PFSK-1 (cell line): Measurements from ENCODE around the gene NRM.

Experiments
- FOXP2 ChIP-seq: optimal IDR thresholded peaks from 2 replicates; pipeline ENCODE3; 2011; ENCODE audit warnings: borderline replicate concordance, control low read depth, inconsistent platforms; ENCODE audit not compliant: insufficient read depth; ENCODE audit errors: extremely low read length, extremely low read depth
- POLR2AphosphoS5 ChIP-seq: IDR thresholded peaks from 2 replicates; pipeline ENCODE4 v1.6.1; 2012; ENCODE audit warnings: low read depth, mild to moderate bottlenecking, control low read depth, low read length, moderate library complexity
- SIN3A ChIP-seq: IDR thresholded peaks from 2 replicates; pipeline ENCODE4 v1.6.1; 2012; ENCODE audit warnings: mild to moderate bottlenecking, low read length, moderate library complexity, borderline replicate concordance; ENCODE audit not compliant: insufficient read depth
- TAF1 ChIP-seq: IDR thresholded peaks from 2 replicates; pipeline ENCODE4 v1.6.1; 2012; ENCODE audit warnings: low read length, control low read depth, borderline replicate concordance; ENCODE audit not compliant: insufficient read depth
- TF ChIP-seq, protein P1 (sequence below), 2 experiments: IDR thresholded peaks; 2 replicates each; pipeline versions ENCODE4 v1.6.1 to v1.8.0; 2011 to 2012; ENCODE audit warnings: low read depth in 2 of 2, low read length in 2 of 2, control low read depth in 1 of 2, inconsistent platforms in 1 of 2, mild to moderate bottlenecking in 1 of 2, moderate library complexity in 1 of 2; ENCODE audit not compliant: insufficient read depth in 1 of 2

Gene NRM

DNA sequence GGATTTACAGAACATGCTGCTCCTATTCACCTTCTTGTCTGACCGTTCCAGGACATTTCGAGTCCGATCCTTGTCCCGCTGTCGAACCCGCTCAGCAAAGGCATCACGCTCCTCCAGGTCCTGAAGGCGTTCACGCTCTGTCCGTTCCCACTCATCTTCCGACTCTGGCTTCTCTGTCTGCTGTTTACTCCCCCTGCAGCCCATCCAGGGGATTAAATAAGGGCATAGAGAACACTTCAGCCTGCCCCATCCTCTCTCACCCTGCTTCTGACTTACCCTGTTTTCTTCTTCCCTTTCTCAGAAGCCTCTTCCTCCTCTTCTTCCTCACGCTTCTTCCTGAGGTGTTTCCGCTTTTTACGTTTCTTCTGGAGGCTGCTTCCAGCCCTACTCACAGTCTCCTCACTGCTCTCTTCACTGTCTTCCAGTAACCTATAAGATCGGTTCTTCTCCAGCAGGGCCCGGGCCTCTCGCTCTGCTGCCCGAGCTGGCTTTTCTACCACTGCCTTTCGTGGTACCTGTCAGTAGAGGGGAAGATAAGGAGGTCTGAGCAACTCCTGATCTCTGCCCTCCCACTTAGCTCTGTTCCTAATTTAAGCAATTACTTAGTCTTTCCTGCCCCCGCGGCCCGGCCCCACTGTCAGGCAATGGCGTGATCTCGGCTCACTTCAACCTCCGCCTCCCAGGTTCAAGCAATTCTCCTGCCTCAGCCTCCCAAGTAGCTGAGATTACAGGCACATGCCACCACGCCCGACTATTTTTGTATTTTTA is 19.8 kb downstream of the NRM start:
- TF ChIP-seq POLR2AphosphoS5: no peak
- TF ChIP-seq, protein P1, sequence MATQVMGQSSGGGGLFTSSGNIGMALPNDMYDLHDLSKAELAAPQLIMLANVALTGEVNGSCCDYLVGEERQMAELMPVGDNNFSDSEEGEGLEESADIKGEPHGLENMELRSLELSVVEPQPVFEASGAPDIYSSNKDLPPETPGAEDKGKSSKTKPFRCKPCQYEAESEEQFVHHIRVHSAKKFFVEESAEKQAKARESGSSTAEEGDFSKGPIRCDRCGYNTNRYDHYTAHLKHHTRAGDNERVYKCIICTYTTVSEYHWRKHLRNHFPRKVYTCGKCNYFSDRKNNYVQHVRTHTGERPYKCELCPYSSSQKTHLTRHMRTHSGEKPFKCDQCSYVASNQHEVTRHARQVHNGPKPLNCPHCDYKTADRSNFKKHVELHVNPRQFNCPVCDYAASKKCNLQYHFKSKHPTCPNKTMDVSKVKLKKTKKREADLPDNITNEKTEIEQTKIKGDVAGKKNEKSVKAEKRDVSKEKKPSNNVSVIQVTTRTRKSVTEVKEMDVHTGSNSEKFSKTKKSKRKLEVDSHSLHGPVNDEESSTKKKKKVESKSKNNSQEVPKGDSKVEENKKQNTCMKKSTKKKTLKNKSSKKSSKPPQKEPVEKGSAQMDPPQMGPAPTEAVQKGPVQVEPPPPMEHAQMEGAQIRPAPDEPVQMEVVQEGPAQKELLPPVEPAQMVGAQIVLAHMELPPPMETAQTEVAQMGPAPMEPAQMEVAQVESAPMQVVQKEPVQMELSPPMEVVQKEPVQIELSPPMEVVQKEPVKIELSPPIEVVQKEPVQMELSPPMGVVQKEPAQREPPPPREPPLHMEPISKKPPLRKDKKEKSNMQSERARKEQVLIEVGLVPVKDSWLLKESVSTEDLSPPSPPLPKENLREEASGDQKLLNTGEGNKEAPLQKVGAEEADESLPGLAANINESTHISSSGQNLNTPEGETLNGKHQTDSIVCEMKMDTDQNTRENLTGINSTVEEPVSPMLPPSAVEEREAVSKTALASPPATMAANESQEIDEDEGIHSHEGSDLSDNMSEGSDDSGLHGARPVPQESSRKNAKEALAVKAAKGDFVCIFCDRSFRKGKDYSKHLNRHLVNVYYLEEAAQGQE (IDR thresholded peaks at IDR 0.05; ENCODE audit: insufficient read depth in 1 of 2, low read depth in 2 of 2, low read length in 2 of 2): no peak
- no peak for TF ChIP-seq TAF1
- no peak for TF ChIP-seq SIN3A
- no peak for TF ChIP-seq FOXP2

DNA sequence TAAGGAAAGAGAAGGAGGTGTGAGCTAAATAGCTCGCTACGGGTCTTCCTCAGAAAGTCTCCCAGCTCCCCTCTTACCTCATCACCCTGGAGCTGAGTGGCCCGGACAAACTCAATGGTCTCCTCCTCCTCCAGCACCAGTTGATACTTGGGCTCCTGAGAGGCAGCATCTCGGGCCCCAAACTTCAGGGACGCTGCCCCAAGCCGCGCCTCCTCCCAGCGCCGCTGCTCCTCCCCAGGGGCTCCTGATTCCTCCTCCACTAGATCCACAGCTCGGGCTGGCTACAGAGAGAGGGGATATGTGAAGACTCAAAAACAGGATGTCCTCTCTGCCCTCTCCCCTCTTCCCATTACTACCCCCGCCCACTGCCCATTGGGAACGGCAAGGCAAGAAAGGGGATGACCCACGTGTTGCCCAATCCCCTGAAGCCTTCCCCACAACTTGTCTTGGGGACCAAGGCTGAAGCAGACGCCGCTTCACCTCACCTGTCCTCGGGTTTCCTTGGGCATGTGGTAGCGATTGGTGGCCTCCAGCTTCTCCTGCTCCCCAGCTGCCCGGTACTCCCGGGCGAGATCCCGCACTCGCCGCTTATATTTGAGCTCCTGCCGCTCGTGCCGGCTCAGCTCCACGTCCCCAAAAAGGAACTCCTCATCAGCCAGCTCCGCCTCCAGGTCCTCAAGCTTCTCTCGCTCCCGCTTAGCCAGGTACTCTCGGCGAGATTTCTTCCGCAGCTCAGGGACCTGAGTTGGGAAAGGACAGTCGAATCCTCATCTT is 25.6 kb downstream of the NRM start:
- no peak for TF ChIP-seq POLR2AphosphoS5
- no peak for TF ChIP-seq SIN3A
- TF ChIP-seq, protein P1 (IDR thresholded peaks at IDR 0.05; ENCODE audit: insufficient read depth in 1 of 2, low read depth in 2 of 2, low read length in 2 of 2): no peak
- no peak for TF ChIP-seq FOXP2
- TF ChIP-seq TAF1: no peak

DNA sequence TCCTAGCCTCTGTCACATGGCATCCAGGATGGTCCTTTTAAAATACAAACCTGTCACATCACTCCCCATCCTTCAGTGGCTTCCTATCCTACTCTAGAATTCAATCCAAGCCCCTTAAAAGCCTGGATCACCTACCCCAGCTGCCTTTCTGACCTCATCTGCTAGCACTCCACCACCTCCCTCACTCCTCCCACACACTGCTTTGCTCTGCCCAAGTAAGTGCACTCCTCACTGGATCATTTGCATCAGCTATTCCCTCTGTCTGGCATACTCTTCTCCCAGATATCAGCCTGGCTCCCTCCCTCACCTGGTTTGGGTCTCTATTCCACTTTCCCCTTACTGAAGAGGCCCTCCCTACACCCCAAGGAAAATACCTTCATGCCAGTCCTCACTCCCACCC is 33.3 kb downstream of the NRM start:
- TF ChIP-seq SIN3A (no peak), TAF1 (no peak)
- TF ChIP-seq, protein P1 (IDR thresholded peaks at IDR 0.05; ENCODE audit: insufficient read depth in 1 of 2, low read depth in 2 of 2, low read length in 2 of 2): no peak

DNA sequence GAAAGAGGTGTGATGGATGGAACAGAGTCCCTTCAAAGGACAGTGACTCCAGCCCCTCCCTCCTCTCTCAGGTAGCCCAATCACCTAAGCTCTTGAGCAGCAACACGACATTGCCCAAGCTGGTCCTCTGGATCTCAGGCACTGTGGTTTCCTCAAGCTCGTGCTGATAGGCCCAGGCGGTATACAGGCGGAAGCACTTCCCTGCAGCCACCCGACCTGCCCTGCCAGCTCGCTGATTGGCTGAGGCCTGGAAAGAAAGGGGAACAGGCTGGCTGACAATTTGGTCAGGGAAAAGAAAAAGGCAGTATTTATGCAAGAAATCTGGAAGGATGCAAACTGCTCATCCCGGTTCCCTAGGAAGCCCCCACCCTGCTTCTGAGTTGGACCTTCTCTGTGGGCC is 34.3 kb downstream of the NRM start:
- TF ChIP-seq TAF1: no peak
- no peak for TF ChIP-seq POLR2AphosphoS5
- no peak for TF ChIP-seq SIN3A

DNA sequence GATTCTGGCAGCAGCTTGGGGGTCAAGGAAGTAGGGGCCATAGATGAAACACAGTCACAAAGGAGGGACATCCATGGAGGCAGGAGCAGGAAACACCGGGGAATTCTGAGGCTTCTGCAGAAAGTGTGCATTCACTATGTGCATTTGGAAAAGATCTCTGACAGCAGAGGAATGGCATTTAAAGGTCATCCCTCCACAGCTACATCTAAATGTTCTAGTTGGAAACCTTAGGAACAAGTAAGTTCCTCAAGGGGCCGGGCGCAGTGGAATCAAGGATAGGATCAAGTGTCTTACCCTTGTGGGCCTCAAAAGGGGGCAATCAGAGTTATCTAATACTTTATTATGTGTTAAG is 35.1 kb downstream of the NRM start:
- no peak for TF ChIP-seq SIN3A
- TF ChIP-seq POLR2AphosphoS5: no peak
- no peak for TF ChIP-seq TAF1
- TF ChIP-seq FOXP2: no peak
- TF ChIP-seq, protein P1 (IDR thresholded peaks at IDR 0.05; ENCODE audit: insufficient read depth in 1 of 2, low read depth in 2 of 2, low read length in 2 of 2): no peak
